IPS-NIHi11 (cell line): ENCODE data around the gene NDUFB5.
"Not testable (repeated sequence)": the region's sequence is repeated elsewhere in the genome, so short reads cannot be mapped to it uniquely, and the experiment has no call there.

Experiments used
- DNase-seq: peaks from one replicate; pipeline ENCODE4 v3.0.0; 2012; ENCODE audit warnings: mixed read lengths, low spot score

The NDUFB5 gene

DNA sequence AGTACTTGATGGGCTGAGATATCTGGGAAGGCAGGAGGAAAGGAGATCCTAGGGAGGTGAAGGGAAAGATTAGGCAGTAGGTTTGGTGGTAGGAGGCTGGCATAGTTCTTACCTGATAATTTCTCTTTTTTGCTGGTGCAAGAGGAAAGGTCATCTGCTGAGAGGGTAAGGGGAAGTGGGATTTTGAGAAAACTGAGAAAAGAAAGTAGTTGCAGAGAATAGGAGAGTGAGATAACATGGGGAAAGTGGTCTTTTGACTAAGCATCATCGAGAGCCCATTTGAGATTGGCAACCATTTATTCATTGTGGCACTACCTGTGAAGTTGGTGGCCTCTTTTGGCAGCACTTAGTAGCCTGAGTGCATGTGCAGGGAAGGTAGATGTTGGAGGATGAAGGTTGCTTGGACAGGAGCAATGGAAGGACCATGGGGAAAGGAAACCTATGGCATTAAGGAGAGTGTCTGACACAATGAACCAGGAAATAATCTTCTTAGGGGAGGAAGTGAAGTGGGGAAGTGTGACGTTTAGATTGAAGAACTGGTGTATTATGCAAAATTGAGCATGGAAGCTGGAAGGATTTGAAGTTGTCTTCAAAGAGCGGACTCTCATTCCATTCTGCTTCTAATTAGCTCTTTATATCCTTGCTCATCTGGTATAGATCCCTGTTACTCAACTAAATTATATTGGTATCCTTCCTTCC lies 26.3 kb downstream of the NDUFB5 start:
- DNase-seq, result no peak

- DNase-seq, result no peak
Measured at GRCh38 chr3:179640469-179640868, 35.9 kb downstream of the NDUFB5 start.

DNA sequence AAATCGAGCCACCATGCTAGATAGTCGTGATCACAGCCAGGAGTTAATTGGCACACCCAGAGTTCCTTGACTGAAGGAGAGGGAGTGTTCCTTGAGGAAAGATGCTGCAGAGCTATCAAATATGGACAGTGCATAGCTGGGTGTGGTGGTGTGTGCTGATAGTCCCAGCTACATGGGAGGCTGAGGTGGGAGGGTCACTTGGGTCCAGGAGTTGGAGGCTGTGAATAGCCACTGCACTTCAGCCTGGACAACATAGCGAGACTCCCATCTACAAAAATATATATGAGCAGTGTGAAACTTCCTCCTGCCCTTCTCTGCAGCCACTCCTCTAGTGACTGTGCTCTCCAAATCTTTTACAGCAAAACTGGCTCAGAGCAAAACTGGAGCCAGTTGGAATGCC lies 38.3 kb downstream of the NDUFB5 start:
- no peak for DNase-seq

- DNase-seq, result not testable (repeated sequence)
Measured at GRCh38 chr3:179643837-179644236, 39.2 kb downstream of the NDUFB5 start.

DNA sequence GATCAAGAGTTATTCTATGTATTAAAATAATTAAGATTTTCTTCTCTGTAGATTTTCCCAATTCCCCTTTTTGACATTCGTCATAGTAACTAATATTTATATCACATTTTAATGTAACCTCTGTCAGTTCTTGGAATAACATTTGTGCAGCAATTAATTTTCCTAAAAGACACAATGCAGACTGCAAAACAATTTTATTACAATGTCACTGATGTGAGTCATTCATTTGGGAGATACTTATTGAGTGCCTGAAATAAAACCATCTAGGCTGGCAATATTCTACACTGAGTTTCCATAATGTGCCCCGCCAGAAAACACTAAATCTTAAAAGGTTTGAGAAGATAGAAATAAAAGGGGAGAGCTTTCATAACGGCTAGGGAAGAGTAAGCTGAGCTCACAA lies 41.6 kb downstream of the NDUFB5 start:
- DNase-seq, result no peak

GRCh38 chr3:179651687-179652446 lies 47.3 kb downstream of the NDUFB5 start:
- no peak for DNase-seq

DNA sequence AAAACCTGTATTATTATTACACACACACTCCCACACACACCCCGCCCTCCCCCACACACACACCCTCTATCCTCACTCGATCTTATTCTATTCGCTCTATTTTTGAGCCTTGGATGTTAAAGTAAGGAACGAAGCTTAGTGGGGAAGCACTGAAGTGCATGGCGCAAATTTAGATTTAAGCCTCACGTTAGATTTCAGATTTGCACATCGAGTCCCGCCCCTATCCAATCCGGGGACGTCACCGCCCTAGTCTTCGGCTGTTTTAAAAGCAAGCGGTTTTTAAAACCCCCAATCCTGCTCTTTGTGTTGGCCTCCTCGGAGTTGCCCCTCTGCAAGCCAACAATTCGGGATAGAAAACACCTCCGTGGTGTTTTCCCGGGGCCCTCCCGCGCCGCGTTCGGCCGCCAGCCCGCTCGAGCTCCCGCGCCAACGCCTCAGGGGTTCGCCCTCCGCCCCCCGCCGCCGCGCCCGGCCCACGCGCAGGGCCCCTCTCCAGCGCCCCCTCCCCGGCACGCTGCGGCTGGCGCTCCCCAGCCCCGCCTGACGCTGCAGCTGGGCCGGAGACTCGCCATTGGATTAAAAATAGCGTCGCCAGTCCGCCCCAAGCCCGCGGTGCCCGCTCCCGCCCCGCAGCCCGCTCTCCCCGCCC lies 48.0 kb downstream of the NDUFB5 start, which contains the start of gene USP13:
Gene USP13, plus strand, starts transcription at position 594 of the 649 bp plus-strand sequence. CDS start 186 bp downstream, outside the sequence.
- peak; percentile 92 for DNase-seq

DNA sequence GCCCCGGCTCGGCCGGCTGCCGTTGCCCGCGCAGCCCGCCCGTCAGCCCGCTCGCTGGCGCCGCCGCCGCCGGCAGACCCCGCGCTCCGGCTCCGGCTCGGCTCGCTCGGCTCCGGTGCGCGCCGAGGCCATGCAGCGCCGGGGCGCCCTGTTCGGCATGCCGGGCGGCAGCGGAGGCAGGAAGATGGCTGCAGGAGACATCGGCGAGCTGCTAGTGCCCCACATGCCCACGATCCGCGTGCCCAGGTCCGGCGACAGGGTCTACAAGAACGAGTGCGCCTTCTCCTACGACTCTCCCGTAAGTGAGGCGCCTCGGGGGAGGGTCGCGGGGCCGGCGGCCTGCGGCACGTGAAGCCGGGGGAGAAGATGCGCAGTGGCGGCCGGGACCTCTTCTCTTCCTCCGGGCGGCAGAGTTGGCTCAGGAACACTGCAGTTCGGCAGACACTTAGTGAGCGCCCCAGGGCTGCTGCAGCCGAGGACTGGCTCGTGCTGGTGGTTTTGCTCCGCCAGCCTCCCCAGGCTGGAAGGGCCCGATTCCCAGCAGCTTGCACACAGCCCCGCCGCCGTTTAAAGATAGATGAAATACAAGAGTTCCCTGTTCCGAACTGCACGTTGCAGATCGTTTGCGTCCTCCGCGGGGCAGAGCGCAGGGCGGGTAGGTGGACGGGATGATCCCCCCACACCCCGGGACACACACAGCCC lies 48.7 kb downstream of the NDUFB5 start:
- peak; percentile 63 for DNase-seq

- no peak for DNase-seq
Measured at GRCh38 chr3:179655236-179655635, 50.6 kb downstream of the NDUFB5 start.

DNA sequence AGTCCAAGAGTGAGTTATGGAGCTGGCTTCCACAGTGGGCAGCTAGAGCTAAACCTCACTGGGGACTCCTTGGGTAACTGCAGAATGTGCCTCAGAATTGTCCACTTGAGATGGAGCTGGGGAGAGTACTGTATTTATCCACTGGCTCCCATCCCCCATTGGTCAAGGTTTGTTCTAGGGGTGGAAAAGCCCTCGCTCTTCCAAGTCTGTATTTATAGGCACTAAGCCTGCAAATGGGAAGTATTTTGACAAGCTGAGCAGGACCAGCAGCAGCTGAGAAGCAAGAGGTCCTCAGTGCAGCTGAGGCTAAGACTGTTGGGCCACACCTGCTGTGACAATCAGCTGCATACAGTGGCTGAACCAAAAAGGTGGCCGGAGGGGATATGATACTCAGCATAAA lies 54.0 kb downstream of the NDUFB5 start:
- no peak for DNase-seq

- no peak for DNase-seq
Measured at GRCh38 chr3:179660872-179661271, 56.3 kb downstream of the NDUFB5 start.

DNA sequence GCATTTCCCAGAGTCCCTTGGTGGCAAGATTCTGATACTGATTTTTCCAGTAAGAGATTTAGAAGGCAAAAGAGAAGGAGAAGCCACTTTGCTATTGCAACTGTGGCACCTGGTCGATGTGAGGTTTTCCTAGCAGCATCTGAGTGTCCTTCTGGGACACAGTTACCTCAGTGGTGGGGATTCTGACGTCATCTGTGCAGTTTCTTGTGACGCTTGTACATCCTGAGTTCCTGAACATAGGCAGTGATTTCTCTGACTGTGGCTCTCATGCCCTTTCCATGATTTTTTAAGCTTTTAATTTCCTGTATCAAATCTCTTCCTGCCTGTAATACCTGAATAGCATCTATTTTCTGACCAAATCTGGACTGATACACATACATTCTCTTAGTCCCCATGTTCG lies 57.2 kb downstream of the NDUFB5 start:
- no peak for DNase-seq

DNA sequence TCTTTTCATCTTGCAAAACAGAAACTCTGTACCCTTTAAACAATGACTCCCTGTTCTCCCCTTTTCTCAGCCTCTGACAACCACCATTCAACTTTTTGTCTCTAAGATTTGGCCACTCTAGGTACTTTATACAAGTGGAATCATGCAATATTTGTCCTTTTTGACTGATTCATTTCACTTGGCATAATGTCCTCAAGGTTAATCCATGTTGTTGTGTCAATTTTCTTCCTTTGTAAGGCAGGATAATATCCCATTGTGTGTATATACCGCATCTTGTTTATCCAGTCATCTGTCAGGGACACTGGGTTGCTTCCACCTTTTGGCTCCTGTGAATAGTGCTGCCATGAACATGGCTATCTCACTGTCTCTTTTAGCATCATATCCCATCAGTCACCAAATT lies 58.5 kb downstream of the NDUFB5 start:
- DNase-seq, result no peak

GRCh38 chr3:179666030-179666429 lies 61.4 kb downstream of the NDUFB5 start:
- no peak for DNase-seq

DNA sequence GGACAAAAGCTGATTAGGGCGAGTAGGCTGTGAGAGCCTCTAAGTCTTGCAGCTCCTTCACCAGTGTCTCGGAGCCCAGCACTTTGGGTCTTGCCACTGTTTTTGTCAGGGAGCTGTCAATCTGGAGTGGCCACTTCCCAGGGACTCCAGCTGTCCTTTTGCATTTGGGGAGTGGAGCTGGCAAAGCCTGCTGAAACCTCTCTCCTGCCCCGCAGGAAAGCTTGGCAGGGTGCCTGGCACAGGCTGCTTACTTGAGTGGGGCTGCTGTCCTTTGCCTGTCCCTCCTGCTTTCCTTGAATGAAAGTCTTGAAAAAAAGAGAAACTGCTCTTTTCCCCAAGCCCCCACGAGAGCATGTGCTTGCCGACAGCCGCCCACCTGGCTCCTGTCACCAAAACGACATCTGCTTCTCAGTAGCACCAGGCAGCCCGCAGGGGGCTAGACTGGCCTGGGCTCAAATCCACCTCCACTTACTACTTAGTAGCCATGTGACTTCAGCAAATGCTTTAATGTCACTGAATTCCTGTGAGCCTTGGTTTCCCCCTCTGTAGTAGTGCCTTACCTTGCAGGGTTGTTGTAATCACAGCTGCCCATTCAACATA lies 61.9 kb downstream of the NDUFB5 start:
- DNase-seq, result peak; percentile 49

GRCh38 chr3:179668429-179668828 lies 63.8 kb downstream of the NDUFB5 start:
- DNase-seq, result no peak

- DNase-seq, result no peak
Measured at GRCh38 chr3:179670311-179670710, 65.7 kb downstream of the NDUFB5 start.

GRCh38 chr3:179671309-179671708 lies 66.7 kb downstream of the NDUFB5 start:
- no peak for DNase-seq

DNA sequence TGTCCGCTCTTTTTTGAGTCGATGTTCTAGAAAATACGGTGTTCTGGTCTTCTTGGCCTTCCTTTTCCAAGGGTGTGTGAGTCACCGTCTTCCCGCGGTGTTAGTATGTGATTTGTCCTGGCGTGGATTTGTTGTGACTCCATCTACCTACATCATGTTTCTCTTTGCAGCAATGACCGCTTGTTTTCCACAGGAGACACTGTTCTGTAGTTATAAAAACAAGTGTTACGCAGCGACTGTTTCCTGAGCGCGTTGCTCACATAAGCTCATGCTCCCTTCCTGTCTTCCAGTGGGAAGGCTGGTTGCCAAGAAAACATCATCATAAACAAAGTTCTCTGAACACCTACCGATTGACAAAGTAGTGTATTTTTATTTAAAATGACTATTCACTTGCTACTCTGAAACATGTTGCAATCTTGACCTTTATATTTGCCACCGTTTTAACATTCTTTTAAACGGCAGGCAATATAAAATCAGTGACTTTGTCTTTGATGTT lies 67.2 kb downstream of the NDUFB5 start:
- no peak for DNase-seq

- no peak for DNase-seq
Measured at GRCh38 chr3:179672918-179673317, 68.3 kb downstream of the NDUFB5 start.

GRCh38 chr3:179673523-179673922 lies 68.9 kb downstream of the NDUFB5 start:
- DNase-seq, result no peak

- DNase-seq, result no peak
Measured at GRCh38 chr3:179676081-179676480, 71.5 kb downstream of the NDUFB5 start.
